GM13976 (cell line): ENCODE results near the gene CHRNA5.

Source experiments
- DNase-seq: peaks from one replicate; pipeline ENCODE4 v3.0.0; 2012; ENCODE audit warnings: low spot score
- CTCF ChIP-seq: IDR thresholded peaks from 2 replicates; pipeline ENCODE4 v1.5.1; 2012; ENCODE audit warnings: borderline replicate concordance, mild to moderate bottlenecking; ENCODE audit not compliant: insufficient read depth; ENCODE audit errors: extremely low read depth, missing control alignments, control extremely low read depth
- in situ Hi-C: fragments of 300-500 bp; cut with MboI; formaldehyde crosslinking; loops from one replicate; pipeline ENCODE4 v1.12.0; 2022; ENCODE audit warnings: low sequenced_read_pairs, mixed read lengths, inconsistent platforms; ENCODE audit not compliant: unreplicated experiment

Gene CHRNA5

DNA sequence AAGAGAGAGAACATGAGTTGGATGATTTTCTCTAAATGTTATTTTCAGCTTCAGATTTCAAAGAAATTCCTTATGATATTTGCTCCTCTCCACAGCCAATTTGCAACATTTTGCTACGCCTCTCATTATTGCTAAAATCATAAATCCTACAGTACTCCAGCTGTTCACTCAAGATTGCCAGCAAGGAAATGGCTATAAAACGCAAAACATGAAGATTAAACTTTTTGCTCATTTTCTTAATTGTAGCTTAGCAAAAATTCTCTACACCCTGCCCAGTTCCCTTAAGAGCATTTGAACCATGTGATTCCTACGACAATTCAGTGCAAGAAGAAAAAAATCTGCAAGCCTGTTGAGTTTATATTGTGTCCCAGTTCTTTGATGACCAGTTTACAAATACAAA is 48.7 kb downstream of the CHRNA5 start:
- DNase-seq = no peak
- in situ Hi-C loops = no loop called here
- no peak for TF ChIP-seq CTCF

DNA sequence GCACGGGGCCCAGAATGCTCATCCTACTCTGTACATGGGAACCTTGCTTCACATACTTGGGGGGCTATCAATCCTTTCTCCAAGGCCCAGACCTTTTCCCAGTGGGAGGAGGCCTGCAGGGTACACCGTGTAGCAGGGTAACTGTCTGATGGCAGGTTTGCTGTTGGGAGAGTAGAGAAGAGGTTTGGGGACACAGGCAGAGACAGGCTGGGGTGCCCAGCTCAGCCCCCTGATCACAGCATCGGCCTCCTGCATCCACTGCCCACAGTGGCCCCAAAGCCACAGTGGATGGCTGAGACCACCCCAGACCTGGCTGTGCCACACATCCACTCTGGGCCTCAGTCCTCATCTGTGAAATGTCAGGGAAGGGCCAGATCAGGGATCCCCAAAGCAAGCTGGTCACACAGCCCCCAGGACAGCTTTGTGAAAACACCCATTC is 49.9 kb downstream of the CHRNA5 start:
- in situ Hi-C loops = no loop called here
- TF ChIP-seq CTCF = no peak
- no peak for DNase-seq

DNA sequence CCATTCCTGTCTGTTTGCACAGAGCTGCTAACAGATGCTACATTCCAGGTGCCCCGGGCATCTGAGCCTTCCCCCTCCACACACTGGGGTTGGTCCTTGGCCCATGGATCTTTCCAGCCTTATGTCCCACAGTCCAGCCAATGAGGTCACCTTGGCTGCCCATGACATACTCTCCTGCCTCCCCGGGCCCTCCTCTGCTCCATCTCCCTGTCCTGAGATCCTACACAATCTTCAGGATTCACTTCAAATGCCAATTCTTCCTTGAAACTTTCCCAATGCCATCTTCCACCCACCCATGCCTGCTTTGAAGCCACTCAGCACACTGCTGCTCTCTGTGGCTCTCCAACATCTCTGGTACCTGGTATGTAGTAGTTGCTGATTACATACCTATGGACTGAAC is 51.2 kb downstream of the CHRNA5 start:
- TF ChIP-seq CTCF = no peak
- DNase-seq = no peak
- in situ Hi-C loops = no loop called here

DNA sequence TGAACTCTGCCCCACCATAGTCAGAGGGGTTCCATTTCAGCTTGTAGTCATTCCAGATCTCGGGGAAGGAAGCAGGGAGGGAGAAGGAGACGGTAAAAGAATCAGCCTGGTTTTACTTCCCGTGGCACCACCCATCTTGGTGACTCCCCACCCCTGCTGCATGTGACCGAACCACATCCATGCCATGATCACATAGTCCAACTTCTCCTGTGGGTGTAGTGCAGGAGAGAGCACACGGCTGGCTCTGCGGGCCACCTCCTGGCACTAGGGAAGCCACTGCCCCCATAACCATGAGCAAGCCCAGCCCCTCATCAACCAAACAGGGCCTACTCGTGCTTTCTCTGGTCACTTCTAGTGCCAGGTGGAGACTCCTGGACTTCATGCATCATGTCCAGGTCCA is 51.8 kb downstream of the CHRNA5 start:
- TF ChIP-seq CTCF = no peak
- in situ Hi-C loops = no loop called here
- DNase-seq = no peak

GRCh38 chr15:78617516-78617915 is 52.2 kb downstream of the CHRNA5 start:
- no peak for DNase-seq
- in situ Hi-C loops = no loop called here
- no peak for TF ChIP-seq CTCF

GRCh38 chr15:78618064-78618463 is 52.7 kb downstream of the CHRNA5 start:
- TF ChIP-seq CTCF = peak; percentile 5
- DNase-seq = no peak
- in situ Hi-C loops = no loop called here

DNA sequence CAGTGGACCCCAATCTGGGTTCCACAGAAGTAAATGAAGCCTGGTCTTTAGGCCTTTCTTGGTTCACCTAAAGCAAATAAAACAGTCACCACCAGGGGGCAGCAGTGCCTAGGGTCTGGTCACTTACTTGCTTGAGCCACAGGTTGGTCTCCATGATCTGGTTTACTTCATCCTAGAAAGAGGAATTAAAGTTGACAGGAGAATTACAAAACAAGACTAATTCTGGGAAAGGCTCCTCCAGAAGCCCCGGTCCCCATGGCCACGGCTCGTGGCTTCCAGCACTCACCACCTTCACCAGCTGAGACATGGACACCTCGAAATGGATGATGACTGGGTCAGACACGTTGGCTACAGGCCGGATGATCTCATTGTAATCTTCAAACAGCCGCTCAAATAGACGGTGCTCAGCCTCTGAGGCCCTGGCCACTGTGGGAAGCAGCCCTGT is 53.2 kb downstream of the CHRNA5 start:
- peak; percentile 60 for TF ChIP-seq CTCF
- peak; percentile 88 for DNase-seq
- in situ Hi-C loops = no loop called here
